NCI-H524 treated with DMSO at 0.1 percent for 48 hours (cell line): ENCODE data around the gene DOC2B.
"Not testable (repeated sequence)": the region's sequence is repeated elsewhere in the genome, so short reads cannot be mapped to it uniquely, and the experiment has no call there.

Source experiments
- DNase-seq: peaks from one replicate; lab custom pipeline; 2025; lab: John Stamatoyannopoulos, UW

Gene DOC2B

GRCh38 chr17:144936-145670, 36.3 kb downstream of the DOC2B start:
- DNase-seq: no peak

GRCh38 chr17:143785-144281, 37.6 kb downstream of the DOC2B start:
- DNase-seq: no peak

GRCh38 chr17:142876-143784, 38.3 kb downstream of the DOC2B start:
- DNase-seq: no peak

- DNase-seq: no peak
Observed at GRCh38 chr17:142102-142661, 39.3 kb downstream of the DOC2B start.

- not testable (repeated sequence) for DNase-seq
Observed at GRCh38 chr17:139401-140205, 41.8 kb downstream of the DOC2B start.

GRCh38 chr17:137166-137807, 44.2 kb downstream of the DOC2B start, which contains the start of gene SCGB1C2:
SCGB1C2 (plus strand) TSS chr17:137569; CDS start chr17:137591, 22 bp downstream.
- DNase-seq: not testable (repeated sequence)

GRCh38 chr17:136531-136930, 44.9 kb downstream of the DOC2B start:
- DNase-seq: not testable (repeated sequence)

- not testable (repeated sequence) for DNase-seq
Observed at GRCh38 chr17:135895-136294, 45.6 kb downstream of the DOC2B start.

GRCh38 chr17:135022-135421, 46.4 kb downstream of the DOC2B start:
- DNase-seq: not testable (repeated sequence)

- not testable (repeated sequence) for DNase-seq
Observed at GRCh38 chr17:134332-134785, 47.1 kb downstream of the DOC2B start.

- DNase-seq: not testable (repeated sequence)
Observed at GRCh38 chr17:133932-134331, 47.5 kb downstream of the DOC2B start.

GRCh38 chr17:118339-118917, 63.0 kb downstream of the DOC2B start:
- not testable (repeated sequence) for DNase-seq

GRCh38 chr17:113111-113510, 68.3 kb downstream of the DOC2B start:
- DNase-seq: not testable (repeated sequence)
